K562 (cell line): ENCODE results near the gene TRANK1.

Experiments used
- ADNP ChIP-seq: fragments of 200-800 bp; sonication (Bioruptor generic); IDR thresholded peaks from 2 replicates; pipeline ENCODE4 v1.6.1; 2016; ENCODE audit warnings: missing genetic modification characterization, missing compliant biosample characterization
- CREB1 ChIP-seq, 2 experiments: sonication (generic) in 1 of 2; formaldehyde crosslinking in 1 of 2; IDR thresholded peaks; 2 replicates each; pipeline versions ENCODE4 v1.6.1 to v1.8.0; 2012 to 2022; ENCODE audit warnings: inconsistent platforms in 1 of 2, mild to moderate bottlenecking in 1 of 2, missing genetic modification reagents in 1 of 2, moderate library complexity in 1 of 2
- EP300 ChIP-seq: IDR thresholded peaks from 2 replicates; pipeline ENCODE4 v1.6.1; 2012; ENCODE audit warnings: low read length, improper control_type of control experiment
- ETV6 ChIP-seq, 3 experiments: fragments of 150-350 bp in 1 of 3; sonication (generic) in 1 of 3; formaldehyde crosslinking in 1 of 3; IDR thresholded peaks; 2 replicates each; pipeline versions ENCODE4 v1.6.1 to v1.8.0; 2014 to 2022; ENCODE audit warnings: borderline replicate concordance in 2 of 3, low read depth in 2 of 3, antibody characterized with exemption in 1 of 3, low read length in 1 of 3, mild to moderate bottlenecking in 1 of 3, missing genetic modification reagents in 1 of 3
- LARP7 ChIP-seq: fragments of 450-650 bp; IDR thresholded peaks from 2 replicates; pipeline ENCODE4 v1.6.1; 2016
- MAZ ChIP-seq, 2 experiments: fragments of 450-650 bp in 1 of 2; sonication (generic) in 1 of 2; formaldehyde crosslinking; IDR thresholded peaks in 1 of 2; conservative IDR thresholded peaks in 1 of 2; 2 replicates each; pipeline versions ENCODE4 v1.4.0 to v1.5.0; 2020; ENCODE audit warnings: mild to moderate bottlenecking in 1 of 2, missing genetic modification reagents in 1 of 2
- NR1H2 ChIP-seq: sonication (generic); formaldehyde crosslinking; IDR thresholded peaks from 2 replicates; pipeline ENCODE4 v1.4.0; 2020; ENCODE audit warnings: mild to moderate bottlenecking, missing genetic modification reagents
- RAD21 ChIP-seq, 2 experiments: fragments of 250-450 bp in 1 of 2; fragments of 450-650 bp in 1 of 2; sonication (Bioruptor Pico) in 1 of 2; formaldehyde crosslinking in 1 of 2; IDR thresholded peaks in 1 of 2; conservative IDR thresholded peaks in 1 of 2; 2 replicates each; pipeline versions ENCODE4 v1.4.0 to v1.8.0; 2020 to 2022; ENCODE audit warnings: mild to moderate bottlenecking in 2 of 2, moderate library complexity in 1 of 2

DNA sequence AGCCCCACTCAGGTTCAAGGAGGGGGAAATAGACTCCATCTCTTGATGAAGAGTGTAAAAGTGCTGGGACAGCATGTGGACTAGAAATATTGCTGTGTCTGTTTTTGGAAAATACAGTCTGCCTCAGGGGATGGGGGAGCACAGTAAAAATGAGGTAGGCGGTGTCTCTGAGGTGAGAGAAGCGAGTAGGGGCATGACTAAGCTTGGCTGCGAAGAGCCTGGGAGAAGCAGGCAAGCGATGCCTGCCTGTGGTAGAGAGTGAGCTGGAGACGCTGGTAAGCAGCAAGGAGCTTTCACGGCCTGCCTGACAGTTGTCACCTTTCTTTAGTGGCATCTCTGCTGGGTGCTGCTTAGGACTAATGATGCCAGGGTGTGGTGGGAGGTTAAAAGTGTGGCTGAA lies 131.5 kb downstream of the TRANK1 start:
- no peak for TF ChIP-seq CREB1 (IDR thresholded peaks at IDR 0.05)
- no peak for TF ChIP-seq CREB1 (CRISPR knock-in tag; IDR thresholded peaks at IDR 0.05)
- no peak for TF ChIP-seq LARP7
- TF ChIP-seq RAD21 (CRISPR knock-in tag; conservative IDR thresholded peaks at IDR 0.05 in 1 of 2, IDR thresholded peaks at IDR 0.05 in 1 of 2) = no peak
- TF ChIP-seq ETV6 (IDR thresholded peaks at IDR 0.05; ENCODE audit: borderline replicate concordance in 1 of 2, low read depth in 2 of 2, low read length in 1 of 2) = no peak
- TF ChIP-seq ETV6 (CRISPR knock-in tag; IDR thresholded peaks at IDR 0.05; ENCODE audit: borderline replicate concordance) = no peak
- no peak for TF ChIP-seq NR1H2 (CRISPR knock-in tag)
- TF ChIP-seq ADNP (tag) = no peak
- no peak for TF ChIP-seq MAZ (CRISPR knock-in tag; conservative IDR thresholded peaks at IDR 0.05 in 1 of 2, IDR thresholded peaks at IDR 0.05 in 1 of 2)
- TF ChIP-seq EP300 = no peak
